Adipose tissue (tissue), 3 donors: ENCODE measurements around the gene C5AR1. TPM values are rescaled to one million over a fixed set of nuclear protein-coding genes. Genes with fewer than 3 reads are reported as not detected.
A peak's percentile ranks its signal among the peaks of the same experiment; 100 is the strongest.
"Not testable (repeated sequence)": the region's sequence is repeated elsewhere in the genome, so short reads cannot be mapped to it uniquely, and the experiment has no call there.

Experiments used
- H3K27ac ChIP-seq: one replicate; pipeline ENCODE4 v1.5.1; 2013; ENCODE audit warnings: low read depth, low read length
- WGBS, 3 donors: extraction: QIAGEN DNeasy Blood & Tissue Kit; methylation state at CpG; one replicate each; pipeline ENCODE4 v1.1.7; 2013; 5-methylcytosine and 5-hydroxymethylcytosine counted together
- polyA plus RNA-seq, 3 donors: library from polyadenylated mRNA; stranded (reverse); fragments of 200-250 nt; gene quantifications; one replicate each; pipeline ENCODE4 v1.2.3, GENCODE V29; 2013
- donor health status: healthy with polysubstance abuse.
- donor health status: Bipolar disorder and iron deficiency.
- donor health status: healthy.

C5AR1 gene
- 10 to 100 TPM in 2 of 3 donors, 1 to 10 TPM in 1; 3.6 to 50.5 (median 26.9) TPM for polyA plus RNA-seq

DNA sequence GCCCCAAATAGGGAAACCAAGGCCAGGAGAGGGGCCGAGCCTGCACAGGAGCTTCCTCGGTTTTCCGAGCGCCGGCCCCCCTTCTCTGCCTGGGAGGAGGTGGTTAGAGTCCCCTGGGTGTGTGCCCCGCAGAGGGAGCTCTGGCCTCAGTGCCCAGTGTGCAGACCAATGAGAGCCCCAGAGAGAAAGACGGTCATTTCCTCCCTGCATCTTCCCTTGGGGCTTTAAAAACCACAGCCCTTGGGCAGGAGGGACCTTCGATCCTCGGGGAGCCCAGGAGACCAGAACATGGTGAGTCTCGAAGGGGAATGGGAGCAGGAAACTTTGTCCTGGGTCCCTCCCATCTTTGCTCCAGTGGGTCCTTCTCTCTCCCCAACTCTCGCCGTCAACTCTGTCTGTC, at the start of gene C5AR1:
Gene C5AR1 (plus strand): TSS at position 254 of the 400 bp plus-strand sequence. CDS start 35 bp downstream, at position 289.
- H3K27ac ChIP-seq: no peak within 1 kb of the TSS
- WGBS, 3 donors: 30 to 60% (median 35%) methylated on average over 12 of the region's 12 CpGs

DNA sequence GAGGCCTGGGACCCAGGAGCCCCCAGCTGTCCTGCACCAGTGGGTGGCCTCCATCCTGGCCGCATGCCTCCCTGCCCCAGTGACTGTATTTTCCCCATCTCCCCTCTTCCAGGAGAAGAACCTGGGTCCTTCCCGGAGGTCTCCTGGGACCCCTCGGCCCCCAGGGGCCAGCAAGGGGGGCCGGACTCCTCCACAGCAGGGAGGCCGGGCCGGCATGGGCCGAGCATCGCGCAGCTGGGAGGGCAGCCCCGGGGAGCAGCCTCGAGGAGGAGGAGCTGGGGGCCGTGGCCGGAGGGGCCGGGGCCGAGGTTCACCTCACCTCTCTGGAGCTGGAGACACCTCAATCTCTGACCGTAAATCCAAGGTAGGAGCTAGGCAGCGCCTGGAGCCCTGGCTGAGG, 49.2 kb upstream of the C5AR1 start:
- no peak overlapping the region for H3K27ac ChIP-seq
- 63 to 91% (median 90%) methylated on average over 11 to 17 of the region's 17 CpGs for WGBS, 3 donors

DNA sequence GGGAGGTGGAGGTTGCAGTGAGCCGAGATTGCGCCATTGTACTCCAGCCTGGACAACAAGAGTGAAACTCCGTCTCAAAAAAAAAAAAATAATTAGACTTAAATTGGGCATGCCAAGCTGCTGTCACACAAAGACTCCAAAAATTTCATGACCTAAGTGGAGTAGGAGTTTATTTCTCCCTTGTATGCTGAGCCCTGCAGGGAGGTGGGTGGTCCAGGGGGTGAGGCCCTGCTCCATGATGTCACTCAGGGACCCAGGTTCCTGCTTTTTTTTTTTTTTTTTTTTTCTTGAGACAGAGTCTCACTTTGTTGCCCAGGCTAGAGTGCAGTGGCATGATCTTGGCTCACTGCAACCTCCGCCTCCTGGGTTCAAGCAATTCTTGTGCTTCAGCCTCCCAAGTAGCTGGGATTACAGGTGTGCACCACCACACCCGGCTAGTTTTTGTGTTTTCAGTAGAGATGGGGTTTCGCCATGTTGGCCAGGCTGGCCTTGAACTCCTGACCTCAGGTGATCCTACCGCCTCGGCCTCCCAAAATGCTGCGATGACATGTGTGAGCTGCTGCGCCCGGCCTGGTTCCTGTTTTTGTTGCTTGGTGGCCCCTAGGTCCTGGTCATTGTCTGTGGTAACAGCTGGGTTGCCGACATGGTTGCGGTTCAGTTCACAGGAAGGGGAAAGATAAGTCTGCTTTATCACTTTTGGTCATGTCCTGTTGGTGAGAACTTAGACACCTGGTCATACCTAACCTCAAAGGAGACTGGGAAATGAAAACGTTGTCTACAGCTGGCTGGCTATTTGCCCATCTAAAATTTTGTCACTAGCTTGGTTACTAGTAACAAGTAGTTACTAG, 47.5 kb upstream of the C5AR1 start:
- WGBS, 3 donors: 54 to 74% (median 71%) methylated on average over 14 of the region's 14 CpGs
- not testable (repeated sequence) for H3K27ac ChIP-seq

DNA sequence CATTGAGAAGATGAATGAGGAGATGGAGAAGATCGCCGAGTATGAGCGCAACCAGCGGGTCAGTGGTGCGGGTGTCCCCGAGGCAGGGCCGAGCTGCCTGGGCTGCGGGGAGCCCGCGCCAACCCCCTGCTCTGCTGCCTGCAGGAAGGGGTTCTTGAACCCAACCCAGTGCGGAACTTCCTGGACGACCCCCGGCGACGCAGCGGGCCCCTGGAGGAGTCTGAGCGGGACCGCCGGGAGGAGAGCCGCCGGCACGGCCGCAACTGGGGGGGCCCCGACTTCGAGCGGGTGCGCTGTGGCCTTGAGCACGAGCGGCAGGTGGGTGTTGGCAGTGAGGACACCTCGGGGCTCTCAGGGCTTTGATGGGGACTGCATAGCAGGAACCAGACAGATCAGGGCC, 45.0 kb upstream of the C5AR1 start:
- WGBS, 3 donors: 79 to 95% (median 94%) methylated on average over 27 to 30 of the region's 30 CpGs

DNA sequence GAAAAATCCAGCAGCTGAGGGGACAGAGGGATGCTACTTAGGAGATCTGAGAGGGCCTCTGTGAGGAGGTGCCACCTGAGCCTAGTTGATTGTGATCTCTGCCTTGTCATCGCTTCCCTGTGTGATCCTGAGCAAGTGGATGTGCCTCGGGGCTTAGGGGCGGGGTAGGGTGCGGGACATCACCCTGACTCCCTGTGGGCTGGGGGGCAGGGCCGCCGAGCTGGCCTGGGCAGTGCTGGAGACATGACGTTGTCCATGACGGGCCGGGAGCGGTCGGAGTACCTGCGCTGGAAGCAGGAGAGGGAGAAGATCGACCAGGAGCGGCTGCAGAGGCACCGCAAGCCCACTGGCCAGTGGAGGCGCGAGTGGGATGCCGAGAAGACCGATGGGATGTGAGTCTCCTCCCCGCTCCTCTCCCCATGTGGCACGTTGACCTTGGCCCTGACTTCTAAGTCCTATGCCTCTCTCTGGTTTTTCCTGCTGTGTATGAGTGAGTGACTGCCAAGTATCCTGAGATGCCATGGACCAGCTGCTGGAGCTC, 43.2 kb upstream of the C5AR1 start:
- 91 to 95% (median 94%) methylated on average over 21 of the region's 21 CpGs for WGBS, 3 donors
- no peak overlapping the region for H3K27ac ChIP-seq

More for the DNA sequence above, 45.0 kb upstream of the C5AR1 start:
- H3K27ac ChIP-seq: no peak overlapping the region

DNA sequence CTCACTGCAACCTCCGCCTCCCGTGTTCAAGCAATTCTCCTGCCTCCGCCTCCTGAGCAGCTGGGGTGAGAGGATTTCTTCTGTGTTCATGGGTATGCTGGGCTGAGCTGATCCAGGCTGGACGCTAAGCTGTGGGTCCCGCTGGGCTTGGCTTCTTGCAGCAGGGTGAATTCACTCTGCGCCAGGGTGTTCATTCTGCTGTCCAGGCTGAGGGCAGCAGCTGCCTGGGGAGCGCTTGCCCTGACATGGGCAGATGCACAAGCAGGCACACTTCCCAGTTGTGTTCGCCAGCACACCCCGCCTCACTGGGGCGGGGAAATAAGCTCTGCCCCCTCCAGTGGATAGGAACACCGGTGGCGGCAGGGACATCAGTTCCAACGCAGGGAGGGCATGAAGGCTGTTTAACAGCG, 42.3 kb upstream of the C5AR1 start:
- no peak overlapping the region for H3K27ac ChIP-seq
- WGBS, 3 donors: 61 to 87% (median 82%) methylated on average over 14 of the region's 14 CpGs

DNA sequence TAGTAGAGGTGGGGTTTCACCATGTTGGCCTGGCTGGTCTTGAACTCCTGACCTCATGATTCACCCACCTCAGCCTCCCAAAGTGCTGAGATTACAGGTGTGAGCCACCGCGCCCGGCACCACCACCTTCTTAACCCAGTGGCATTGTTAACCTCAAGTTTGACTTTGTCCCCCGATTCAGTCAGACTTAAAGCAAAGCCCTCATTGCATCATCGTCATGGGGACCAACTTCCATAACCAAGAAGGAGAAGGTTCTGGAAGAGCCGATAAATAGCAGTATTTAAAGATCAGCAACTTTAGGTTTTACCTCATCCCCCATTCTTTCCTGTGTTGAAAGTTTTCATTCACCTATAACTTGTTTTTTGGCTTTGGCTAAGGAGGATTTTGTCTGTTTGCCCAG, 41.6 kb upstream of the C5AR1 start:
- no peak overlapping the region for H3K27ac ChIP-seq
- whole genome bisulfite sequencing, 3 donors: 81 to 93% (median 81%) methylated on average over 6 of the region's 6 CpGs

DNA sequence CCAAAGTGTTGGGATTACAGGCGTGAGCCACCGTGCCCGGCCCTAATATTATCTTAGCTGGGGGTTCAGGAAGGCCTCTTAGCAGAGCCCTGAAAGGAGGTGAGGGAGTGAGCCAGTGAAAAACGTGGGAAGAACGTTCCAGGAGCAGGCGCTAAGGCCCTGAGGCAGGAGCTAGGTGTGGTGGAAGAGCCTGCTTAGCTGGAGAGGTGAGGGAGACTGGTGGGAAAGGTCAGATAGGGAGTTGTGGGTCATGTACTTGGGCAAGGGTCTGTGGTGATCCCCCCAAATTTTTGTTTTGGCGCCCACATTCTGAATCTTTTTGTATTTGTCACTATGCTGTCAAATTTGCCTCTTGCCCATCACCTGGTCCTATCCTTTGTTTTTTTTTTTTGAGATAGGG, 40.1 kb upstream of the C5AR1 start:
- no peak overlapping the region for H3K27ac ChIP-seq
- WGBS, 3 donors: 86 to 93% (median 90%) methylated on average over 7 of the region's 7 CpGs

DNA sequence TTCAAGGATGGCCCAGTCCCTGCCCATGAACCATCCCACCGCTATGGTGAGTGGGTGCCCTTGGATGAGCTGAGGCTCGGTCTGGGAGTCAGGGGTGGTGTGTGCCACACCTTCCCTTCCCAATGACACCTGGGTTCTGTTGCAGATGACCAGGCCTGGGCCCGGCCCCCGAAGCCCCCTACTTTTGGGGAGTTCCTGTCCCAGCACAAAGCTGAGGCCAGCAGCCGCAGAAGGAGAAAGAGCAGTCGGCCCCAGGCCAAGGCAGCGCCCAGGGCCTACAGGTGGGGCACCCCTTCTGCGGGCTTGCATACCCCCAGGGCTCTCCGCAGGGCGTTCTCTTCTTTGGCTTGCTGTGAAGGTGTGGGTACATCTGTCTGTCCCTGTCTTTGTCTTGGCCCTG, 39.3 kb upstream of the C5AR1 start:
- H3K27ac ChIP-seq: no peak overlapping the region
- 93 to 98% (median 97%) methylated on average over 10 of the region's 10 CpGs for WGBS, 3 donors

DNA sequence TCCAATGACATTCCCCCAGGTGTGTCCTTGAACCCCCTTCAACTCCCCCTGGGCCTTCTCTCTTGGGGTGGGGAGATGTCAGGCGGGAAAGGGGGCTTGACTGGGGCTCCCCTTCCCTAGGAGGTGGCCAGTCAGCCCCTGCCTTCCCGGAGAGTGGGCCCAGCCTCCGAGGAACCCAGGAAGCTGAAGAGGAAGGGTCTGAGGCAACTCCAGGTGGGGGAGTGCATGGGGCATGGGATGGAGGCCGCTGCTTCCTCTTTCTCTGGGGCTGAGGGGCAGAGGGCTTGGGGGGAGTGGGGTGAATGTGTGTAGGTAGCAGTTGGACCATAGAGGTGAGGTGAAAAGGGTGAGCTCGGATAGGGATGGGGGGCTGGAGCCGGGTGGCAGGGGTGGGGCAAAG, 37.7 kb upstream of the C5AR1 start:
- 60 to 84% (median 63%) methylated on average over 6 of the region's 6 CpGs for WGBS, 3 donors
- H3K27ac ChIP-seq: no peak overlapping the region

DNA sequence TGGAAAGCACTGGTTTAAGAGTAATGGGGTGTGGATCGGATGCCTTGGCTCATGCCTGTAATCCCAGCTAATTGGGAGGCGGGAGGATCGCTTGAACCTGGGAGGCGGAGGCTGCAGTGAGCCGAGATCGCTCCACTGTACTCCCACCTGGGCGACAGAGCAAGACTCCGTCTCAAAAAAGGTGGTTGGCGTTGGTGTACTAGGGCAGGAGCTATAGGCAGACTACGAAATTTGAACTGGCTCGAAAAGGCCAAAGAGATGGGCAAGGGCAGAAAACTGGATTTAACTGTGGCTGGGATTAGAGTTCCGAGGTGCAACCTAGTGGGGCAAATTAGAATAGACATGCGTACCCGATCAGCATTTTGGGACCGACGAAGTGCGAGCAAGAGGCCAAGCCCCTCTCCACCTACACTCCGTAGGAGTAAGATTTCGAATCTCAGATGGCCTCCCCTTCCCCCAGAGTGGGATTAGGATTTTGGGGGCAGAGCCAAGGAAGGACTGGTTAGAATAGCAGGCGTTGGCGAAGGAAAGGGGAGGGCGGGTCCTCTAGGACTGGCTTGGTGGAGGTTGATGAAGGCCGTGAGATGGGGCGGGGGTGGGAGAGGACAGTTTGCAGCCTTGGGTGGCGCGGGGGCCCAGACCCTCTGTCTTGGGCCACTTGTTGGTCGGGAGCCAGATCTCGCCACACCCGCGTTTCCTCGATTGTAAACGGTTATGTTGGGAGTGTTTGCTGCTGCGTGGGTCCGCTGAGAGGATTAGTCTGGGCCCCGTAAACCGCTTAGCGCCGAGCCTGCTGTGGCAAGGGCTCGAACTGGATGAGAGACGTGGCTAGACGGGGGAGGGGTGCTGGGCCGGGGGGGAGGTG, 37.0 kb upstream of the C5AR1 start:
- 29 to 40% (median 29%) methylated on average over 38 to 42 of the region's 42 CpGs for WGBS, 3 donors
- H3K27ac ChIP-seq: peak overlapping the region; percentile 94

DNA sequence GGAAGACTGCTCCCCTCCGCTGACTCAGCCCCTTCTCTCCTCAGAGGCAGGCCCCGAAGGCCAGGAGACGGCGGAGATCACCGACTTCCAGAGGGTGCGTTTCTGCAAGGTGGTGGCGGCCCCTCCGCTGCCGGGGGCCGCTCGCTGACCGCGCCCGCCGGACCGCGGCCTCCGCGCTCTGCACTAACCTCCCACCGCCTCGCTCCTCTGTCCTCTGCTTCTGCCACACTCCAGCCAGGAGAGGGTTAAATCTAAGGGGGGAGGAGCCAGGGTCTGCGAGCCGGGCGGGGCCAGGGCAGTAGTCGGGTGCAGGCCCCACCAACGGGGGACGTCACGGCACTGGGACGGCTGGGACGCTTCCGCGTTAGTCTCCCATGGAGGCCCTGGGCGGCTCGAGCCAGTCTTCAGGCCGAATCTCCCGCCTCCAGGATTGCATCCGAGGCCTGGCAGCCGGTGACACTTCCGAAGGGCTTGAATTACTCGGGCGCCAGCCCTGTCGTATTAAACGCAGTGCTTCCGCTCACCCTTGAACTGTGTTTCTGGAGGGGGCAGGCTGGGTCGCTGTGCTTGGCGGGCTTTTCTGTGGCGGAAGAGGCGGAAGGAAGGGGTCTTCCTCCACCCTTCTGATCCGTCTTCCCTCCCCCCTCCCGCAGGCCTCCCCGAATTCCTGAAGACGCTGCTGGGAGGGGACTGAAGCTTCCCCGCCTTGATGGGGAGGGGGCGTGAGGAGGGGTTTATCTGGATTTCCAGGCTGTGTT, 36.2 kb upstream of the C5AR1 start:
- 0 to 1% (median 0%) methylated on average over 47 to 54 of the region's 54 CpGs for WGBS, 3 donors
- H3K27ac ChIP-seq: peak overlapping the region; percentile 94

DNA sequence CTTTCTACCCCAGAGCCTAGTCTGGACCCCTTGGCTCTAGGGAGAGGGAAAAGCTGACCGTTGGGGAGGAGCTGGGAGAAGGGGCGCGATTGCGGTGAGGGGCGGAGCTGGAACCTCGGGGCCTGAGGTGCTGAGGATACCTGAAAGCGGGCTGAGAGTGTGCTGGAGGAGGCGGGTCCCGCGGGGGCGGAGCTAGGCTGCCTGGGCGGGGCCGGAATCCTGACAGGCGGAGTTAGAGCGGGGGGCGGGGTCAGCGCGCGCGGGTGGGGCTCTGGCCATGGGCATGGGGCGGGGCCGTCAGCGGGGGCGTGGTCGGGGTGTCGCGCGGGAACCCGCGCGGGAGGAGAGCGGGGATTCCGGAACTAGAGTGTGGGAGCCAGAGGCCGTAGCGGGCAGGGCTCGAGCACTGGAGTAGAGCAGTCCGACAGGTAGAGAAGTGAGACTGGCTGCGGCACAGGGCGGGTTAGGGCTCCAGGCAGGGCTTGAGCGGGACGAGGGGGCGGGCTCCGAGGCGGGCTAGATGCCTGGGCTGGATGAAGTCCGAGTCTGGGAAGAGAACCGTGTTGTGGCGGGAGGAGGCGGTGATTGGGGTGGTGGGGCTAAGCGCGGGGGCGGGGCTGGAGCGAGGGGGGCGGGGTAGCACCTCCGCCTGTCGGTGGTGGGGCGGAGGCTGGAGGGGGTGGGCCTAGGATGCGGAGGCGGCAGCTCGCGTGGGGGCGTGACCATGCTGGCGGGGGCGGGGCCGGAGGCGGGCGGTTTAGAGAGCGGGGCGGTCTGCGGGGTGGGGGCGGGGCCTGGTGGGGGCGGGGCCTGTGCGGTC, 35.4 kb upstream of the C5AR1 start, which contains the start of gene INAFM1:
Gene INAFM1 (plus strand): TSS at position 815 of the 820 bp plus-strand sequence. CDS start 35 bp downstream, outside the sequence.
- peak within 1 kb of the TSS; percentile 94 for H3K27ac ChIP-seq
- WGBS, 3 donors: 0 to 1% (median 0%) methylated on average over 38 to 67 of the region's 72 CpGs

DNA sequence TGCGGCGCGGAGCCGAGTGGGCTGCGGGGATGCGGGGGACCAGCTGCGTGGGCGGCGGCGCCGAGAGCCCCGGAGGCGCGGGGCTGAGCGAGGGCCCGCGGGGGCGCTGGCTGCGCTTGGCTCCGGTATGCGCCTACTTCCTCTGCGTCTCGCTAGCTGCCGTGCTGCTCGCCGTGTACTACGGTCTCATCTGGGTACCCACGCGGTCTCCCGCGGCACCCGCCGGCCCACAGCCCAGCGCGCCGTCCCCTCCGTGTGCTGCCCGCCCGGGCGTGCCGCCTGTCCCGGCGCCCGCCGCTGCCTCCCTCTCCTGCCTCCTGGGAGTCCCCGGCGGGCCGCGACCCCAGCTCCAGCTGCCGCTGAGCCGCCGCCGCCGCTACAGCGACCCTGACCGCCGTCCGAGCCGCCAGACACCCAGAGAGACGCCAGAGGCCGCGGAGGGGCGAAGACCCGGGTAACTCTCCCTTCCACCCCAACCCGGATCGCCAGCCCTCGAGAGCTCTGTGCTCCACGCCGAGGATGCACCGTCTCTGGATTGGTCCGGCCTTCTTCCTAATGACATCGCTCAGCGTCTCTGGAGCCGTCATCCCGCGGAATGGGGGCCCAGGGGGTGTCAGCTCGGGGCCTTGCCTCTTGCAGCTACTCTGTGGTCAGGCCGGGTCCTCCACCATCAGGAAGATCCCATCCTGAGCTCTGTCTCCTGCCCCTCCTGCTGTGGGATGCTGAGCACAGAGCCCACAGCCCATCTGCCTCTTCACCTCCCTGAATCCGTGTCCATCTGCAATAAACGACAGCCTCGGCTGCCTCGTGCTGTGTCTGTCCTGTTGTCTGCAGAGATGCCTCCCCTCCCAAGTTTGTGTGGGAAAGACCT, 34.5 kb upstream of the C5AR1 start:
- 7 to 32% (median 9%) methylated on average over 40 to 82 of the region's 82 CpGs for WGBS, 3 donors
- H3K27ac ChIP-seq: peak overlapping the region; percentile 73

DNA sequence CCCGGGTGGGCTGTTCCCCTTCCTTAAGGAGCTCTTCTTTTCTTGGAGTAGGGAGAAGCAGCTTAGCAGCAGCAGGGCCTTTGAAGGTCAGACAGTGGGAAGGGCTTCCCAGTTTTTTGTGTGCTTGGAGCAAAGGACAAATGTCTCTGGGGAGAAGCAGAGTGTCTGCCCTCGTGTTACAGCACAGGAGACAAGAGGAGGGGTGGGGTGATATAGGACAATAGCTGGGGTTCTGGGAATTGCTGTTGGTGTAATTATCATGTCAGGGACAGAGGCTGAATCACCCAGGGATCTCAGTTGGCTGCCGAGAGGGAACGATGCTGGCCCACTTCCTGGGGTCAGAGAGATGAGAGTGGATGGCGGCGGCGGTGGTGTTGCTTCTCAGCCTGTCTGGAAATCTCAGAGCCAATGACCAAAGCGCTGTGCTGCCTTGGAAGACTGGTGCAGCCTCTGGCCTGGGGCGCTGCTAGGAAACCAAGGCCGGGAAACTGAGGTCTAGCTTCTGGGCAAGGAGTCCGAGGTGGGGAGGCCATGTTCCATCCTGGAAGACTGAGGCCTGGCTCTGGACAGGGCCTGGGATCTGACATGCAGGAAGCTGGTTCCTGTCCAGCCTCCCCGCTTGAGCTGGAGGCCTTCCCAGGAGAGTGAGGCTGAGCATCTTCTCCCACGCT, 33.7 kb upstream of the C5AR1 start:
- 55 to 78% (median 58%) methylated on average over 13 of the region's 13 CpGs for whole genome bisulfite sequencing, 3 donors
- peak overlapping the region; percentile 73 for H3K27ac ChIP-seq

DNA sequence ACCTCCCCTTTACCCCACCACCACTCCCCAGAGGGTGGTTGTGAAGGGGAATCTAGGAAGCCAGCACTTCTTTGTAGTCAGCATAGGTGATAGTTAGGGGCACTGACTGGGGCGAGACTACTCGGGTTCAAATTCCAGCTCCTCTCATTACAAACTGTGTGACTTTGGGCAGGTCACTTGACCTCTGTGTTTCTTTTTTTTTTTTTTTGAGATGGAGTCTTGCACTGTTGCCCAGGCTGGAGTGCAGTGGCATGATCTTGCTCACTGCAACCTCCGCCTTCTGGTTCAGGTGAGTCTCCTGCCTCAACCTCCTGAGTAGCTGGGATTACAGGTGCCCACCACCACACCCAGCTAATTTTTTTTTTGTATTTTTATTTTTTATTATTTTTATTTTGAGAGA, 33.1 kb upstream of the C5AR1 start:
- WGBS, 3 donors: 86 to 90% (median 88%) methylated on average over 3 of the region's 3 CpGs
- H3K27ac ChIP-seq: not testable (repeated sequence)
